GM23338 (cell line): Measurements from ENCODE around the gene TOMM7. TPM values are rescaled to one million over a fixed set of nuclear protein-coding genes. Genes with fewer than 3 reads are reported as not detected.

Source experiments
- ATAC-seq: fragments of 200-7000 bp; cut with Tn5 transposase; 3 replicates; pipeline ENCODE4 v1.9.1; 2020
- DNase-seq: peaks from one replicate; pipeline ENCODE4 v3.0.0-alpha.2; 2015; ENCODE audit warnings: low spot score
- H2AFZ ChIP-seq: fragments of 200-600 bp; sonication (generic); 2 replicates; pipeline ENCODE4 v1.8.0; 2016; ENCODE audit warnings: antibody characterized with exemption, mild to moderate bottlenecking, moderate library complexity
- H3F3A ChIP-seq: fragments of 200-600 bp; sonication (generic); replicated peaks from 2 replicates; pipeline ENCODE4 v1.8.0; 2017; ENCODE audit warnings: antibody characterized with exemption, mixed run types, low read depth
- H3K27ac ChIP-seq: fragments of 200-600 bp; sonication (generic); 2 replicates; pipeline ENCODE4 v1.6.1; 2016; ENCODE audit warnings: low read depth
- H3K27me3 ChIP-seq: fragments of 200-600 bp; sonication (generic); 2 replicates; pipeline ENCODE4 v1.8.0; 2016; ENCODE audit warnings: mild to moderate bottlenecking, mixed run types, moderate library complexity; ENCODE audit not compliant: insufficient read depth
- H3K36me3 ChIP-seq: fragments of 200-600 bp; sonication (generic); 2 replicates; pipeline ENCODE4 v1.8.0; 2016; ENCODE audit warnings: mild to moderate bottlenecking; ENCODE audit not compliant: insufficient read depth
- H3K4me1 ChIP-seq: fragments of 200-600 bp; sonication (generic); 2 replicates; pipeline ENCODE4 v1.8.0; 2016; ENCODE audit warnings: mild to moderate bottlenecking, moderate library complexity; ENCODE audit not compliant: insufficient read depth
- H3K4me2 ChIP-seq: fragments of 200-600 bp; sonication (generic); 2 replicates; pipeline ENCODE4 v1.7.1; 2017; ENCODE audit warnings: mixed run types
- H3K4me3 ChIP-seq: fragments of 200-600 bp; sonication (generic); 2 replicates; pipeline ENCODE4 v1.6.1; 2016; ENCODE audit warnings: mixed run types
- H3K79me2 ChIP-seq: fragments of 200-600 bp; sonication (generic); replicated peaks from 2 replicates; pipeline ENCODE4 v1.8.0; 2017; ENCODE audit warnings: mild to moderate bottlenecking; ENCODE audit not compliant: insufficient read depth
- H3K9me2 ChIP-seq: fragments of 200-600 bp; sonication (generic); 2 replicates; pipeline ENCODE4 v1.8.0; 2017; ENCODE audit not compliant: insufficient read depth
- H4K20me1 ChIP-seq: fragments of 200-600 bp; sonication (generic); replicated peaks from 2 replicates; pipeline ENCODE4 v1.8.0; 2017; ENCODE audit warnings: mild to moderate bottlenecking; ENCODE audit not compliant: insufficient read depth
- H3K27ac Mint-ChIP-seq: 2 replicates; pipeline ENCODE4 v1.8.0; 2020; ENCODE audit warnings: inconsistent platforms, mild to moderate bottlenecking, moderate library complexity, mixed read lengths
- H3K27me3 Mint-ChIP-seq: 3 replicates; pipeline ENCODE4 v1.8.0; 2022; ENCODE audit warnings: low read depth, mild to moderate bottlenecking, moderate library complexity, mixed read lengths, inconsistent platforms; ENCODE audit not compliant: insufficient read depth, poor library complexity
- H3K36me3 Mint-ChIP-seq: 3 replicates; pipeline ENCODE4 v1.8.0; 2021; ENCODE audit warnings: low read depth, mild to moderate bottlenecking, inconsistent platforms, moderate library complexity, mixed read lengths
- H3K4me1 Mint-ChIP-seq: 3 replicates; pipeline ENCODE4 v1.8.0; 2020; ENCODE audit warnings: mild to moderate bottlenecking, inconsistent platforms, mixed read lengths
- H3K4me3 Mint-ChIP-seq: 3 replicates; pipeline ENCODE4 v1.8.0; 2021; ENCODE audit warnings: moderate library complexity, mild to moderate bottlenecking, inconsistent platforms, mixed read lengths
- H3K9me3 Mint-ChIP-seq: 3 replicates; pipeline ENCODE4 v1.8.0; 2020; ENCODE audit warnings: moderate library complexity, mild to moderate bottlenecking, inconsistent platforms, mixed read lengths
- CREB1 ChIP-seq: fragments of 250-450 bp; sonication (Bioruptor Pico); IDR thresholded peaks from 2 replicates; pipeline ENCODE4 v1.5.0; 2020; ENCODE audit warnings: low read depth, mild to moderate bottlenecking, moderate library complexity
- EZH2 ChIP-seq: fragments of 200-600 bp; sonication (generic); IDR thresholded peaks from one replicate; pipeline ENCODE4 v1.8.0; 2017; ENCODE audit warnings: antibody characterized with exemption, mild to moderate bottlenecking, low read depth; ENCODE audit not compliant: unreplicated experiment
- EZH2phosphoT487 ChIP-seq: fragments of 200-600 bp; sonication (generic); IDR thresholded peaks from one replicate; pipeline ENCODE4 v1.8.1; 2018; ENCODE audit warnings: antibody characterized with exemption; ENCODE audit not compliant: unreplicated experiment
- JUNB ChIP-seq: IDR thresholded peaks from one replicate; pipeline ENCODE4 v1.6.1; 2016; ENCODE audit warnings: antibody characterized with exemption; ENCODE audit not compliant: unreplicated experiment
- NANOG ChIP-seq: IDR thresholded peaks from 2 replicates; pipeline ENCODE4 v1.6.1; 2016; ENCODE audit warnings: antibody characterized with exemption, borderline replicate concordance
- POLR2AphosphoS5 ChIP-seq: IDR thresholded peaks from 2 replicates; pipeline ENCODE4 v1.6.1; 2016; ENCODE audit warnings: antibody characterized with exemption, low read depth
- STAT1 ChIP-seq: IDR thresholded peaks from one replicate; pipeline ENCODE4 v1.6.1; 2016; ENCODE audit warnings: antibody characterized with exemption; ENCODE audit not compliant: unreplicated experiment
- ZNF114 ChIP-seq: fragments of 250-450 bp; sonication (Bioruptor Pico); IDR thresholded peaks from 2 replicates; pipeline ENCODE4 v1.5.0; 2020; ENCODE audit warnings: mild to moderate bottlenecking, moderate library complexity
- ZNF331 ChIP-seq: fragments of 250-450 bp; sonication (Bioruptor Pico); IDR thresholded peaks from 2 replicates; pipeline ENCODE4 v1.5.0; 2020; ENCODE audit warnings: low read depth, mild to moderate bottlenecking, moderate library complexity
- polyA plus RNA-seq: library from polyadenylated mRNA; unstranded; fragments of >200 nt; fragmentation: Nextera tagmentation; extraction: Ambion mirVana; gene quantifications from 2 replicates; pipeline ENCODE4 v1.2.1, GENCODE V29; 2016
- total RNA-seq: library from RNA; depleted of rRNA; stranded (reverse); fragments of >200 nt; shearing (Covaris generic); gene quantifications from 2 replicates; pipeline ENCODE4 v1.2.3, GENCODE V29; 2014
- TF ChIP-seq, protein P1 (sequence below), 2 experiments: fragments of 200-600 bp in 1 of 2; sonication (generic) in 1 of 2; conservative IDR thresholded peaks; 2 replicates each; pipeline versions ENCODE4 v1.5.1 to v1.6.1; 2016 to 2017; ENCODE audit warnings: antibody characterized with exemption in 2 of 2, low read depth in 2 of 2, mild to moderate bottlenecking in 2 of 2, moderate library complexity in 1 of 2
- TF ChIP-seq, protein P2 (sequence below): IDR thresholded peaks from 2 replicates; pipeline ENCODE4 v1.6.1; 2016; ENCODE audit warnings: antibody characterized with exemption
- TF ChIP-seq, protein P3 (sequence below): fragments of 250-450 bp; sonication (Bioruptor Pico); IDR thresholded peaks from 2 replicates; pipeline ENCODE4 v1.5.0; 2020; ENCODE audit warnings: mild to moderate bottlenecking, moderate library complexity

TOMM7 gene
- total and polyA plus RNA-seq, 2 experiments from 2014 or later, result 164 to 920 TPM

DNA sequence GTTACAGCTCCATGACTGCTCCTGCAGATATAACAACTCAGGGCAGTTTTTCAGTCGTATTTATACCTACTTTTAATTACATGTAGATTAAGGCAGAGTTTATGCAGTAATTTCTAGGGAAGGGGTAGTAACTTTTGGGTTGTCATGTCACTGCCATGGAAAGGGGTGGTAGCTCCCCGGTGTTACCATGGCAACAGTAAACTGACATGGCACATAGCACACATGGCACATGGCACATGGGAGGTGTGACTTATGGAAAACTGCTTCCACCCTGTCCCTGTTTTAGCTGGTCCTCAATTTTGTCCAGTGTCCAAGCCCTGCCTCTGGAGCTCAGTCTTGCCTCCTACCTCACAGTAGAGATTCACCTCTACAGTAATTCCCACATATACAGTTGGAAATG lies 3.9 kb upstream of the TOMM7 start (continued):
- TF ChIP-seq, protein P1, sequence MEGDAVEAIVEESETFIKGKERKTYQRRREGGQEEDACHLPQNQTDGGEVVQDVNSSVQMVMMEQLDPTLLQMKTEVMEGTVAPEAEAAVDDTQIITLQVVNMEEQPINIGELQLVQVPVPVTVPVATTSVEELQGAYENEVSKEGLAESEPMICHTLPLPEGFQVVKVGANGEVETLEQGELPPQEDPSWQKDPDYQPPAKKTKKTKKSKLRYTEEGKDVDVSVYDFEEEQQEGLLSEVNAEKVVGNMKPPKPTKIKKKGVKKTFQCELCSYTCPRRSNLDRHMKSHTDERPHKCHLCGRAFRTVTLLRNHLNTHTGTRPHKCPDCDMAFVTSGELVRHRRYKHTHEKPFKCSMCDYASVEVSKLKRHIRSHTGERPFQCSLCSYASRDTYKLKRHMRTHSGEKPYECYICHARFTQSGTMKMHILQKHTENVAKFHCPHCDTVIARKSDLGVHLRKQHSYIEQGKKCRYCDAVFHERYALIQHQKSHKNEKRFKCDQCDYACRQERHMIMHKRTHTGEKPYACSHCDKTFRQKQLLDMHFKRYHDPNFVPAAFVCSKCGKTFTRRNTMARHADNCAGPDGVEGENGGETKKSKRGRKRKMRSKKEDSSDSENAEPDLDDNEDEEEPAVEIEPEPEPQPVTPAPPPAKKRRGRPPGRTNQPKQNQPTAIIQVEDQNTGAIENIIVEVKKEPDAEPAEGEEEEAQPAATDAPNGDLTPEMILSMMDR (conservative IDR thresholded peaks at IDR 0.05; ENCODE audit: low read depth in 2 of 2), result no peak
- TF ChIP-seq, protein P2, sequence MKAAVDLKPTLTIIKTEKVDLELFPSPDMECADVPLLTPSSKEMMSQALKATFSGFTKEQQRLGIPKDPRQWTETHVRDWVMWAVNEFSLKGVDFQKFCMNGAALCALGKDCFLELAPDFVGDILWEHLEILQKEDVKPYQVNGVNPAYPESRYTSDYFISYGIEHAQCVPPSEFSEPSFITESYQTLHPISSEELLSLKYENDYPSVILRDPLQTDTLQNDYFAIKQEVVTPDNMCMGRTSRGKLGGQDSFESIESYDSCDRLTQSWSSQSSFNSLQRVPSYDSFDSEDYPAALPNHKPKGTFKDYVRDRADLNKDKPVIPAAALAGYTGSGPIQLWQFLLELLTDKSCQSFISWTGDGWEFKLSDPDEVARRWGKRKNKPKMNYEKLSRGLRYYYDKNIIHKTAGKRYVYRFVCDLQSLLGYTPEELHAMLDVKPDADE, result no peak
- TF ChIP-seq STAT1, result no peak
- TF ChIP-seq POLR2AphosphoS5, result no peak
- TF ChIP-seq NANOG, result no peak

DNA sequence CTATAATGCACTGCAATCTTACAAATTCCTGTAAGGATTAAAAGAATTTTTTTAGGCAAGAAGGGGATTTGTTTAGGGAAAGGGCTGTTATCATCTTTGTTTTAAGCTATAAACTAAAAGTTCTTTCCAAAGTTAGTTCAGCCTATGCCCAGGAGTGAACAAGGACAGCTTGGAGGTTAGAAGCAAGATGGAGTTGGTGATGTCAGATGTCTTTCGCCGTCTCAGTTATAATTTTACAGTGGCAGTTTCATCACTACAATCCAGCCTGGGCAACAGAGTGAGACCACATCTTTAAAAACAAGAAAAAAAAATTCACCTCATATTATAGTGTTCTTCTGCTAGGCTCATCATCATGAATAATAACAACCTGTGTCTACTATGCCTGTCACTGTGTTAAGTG lies 2.1 kb upstream of the TOMM7 start:
- no peak for DNase-seq

More for the DNA sequence above, 2.1 kb upstream of the TOMM7 start:
- Histone ChIP-seq H3K4me2 (no peak overlapping the region), H3F3A (no peaks in the 10 kb centered on the region; the same call in 1 of the 2 replicates), H3K4me3 (no peak overlapping the region), H3K27ac (no peak overlapping the region), H3K4me1 (peaks cover 17% of the 10 kb centered on the region), H3K79me2 (peaks cover 28% of the 10 kb centered on the region), H4K20me1 (no peaks in the 10 kb centered on the region), H3K9me2 (no peaks in the 10 kb centered on the region), H3K36me3 (no peaks in the 10 kb centered on the region), H3K27me3 (no peaks in the 10 kb centered on the region), H2AFZ (no peak overlapping the region)
- no peak overlapping the region for H3K27ac Mint-ChIP-seq
- no peak for TF ChIP-seq EZH2
- no peak for TF ChIP-seq STAT1
- TF ChIP-seq, protein P3, sequence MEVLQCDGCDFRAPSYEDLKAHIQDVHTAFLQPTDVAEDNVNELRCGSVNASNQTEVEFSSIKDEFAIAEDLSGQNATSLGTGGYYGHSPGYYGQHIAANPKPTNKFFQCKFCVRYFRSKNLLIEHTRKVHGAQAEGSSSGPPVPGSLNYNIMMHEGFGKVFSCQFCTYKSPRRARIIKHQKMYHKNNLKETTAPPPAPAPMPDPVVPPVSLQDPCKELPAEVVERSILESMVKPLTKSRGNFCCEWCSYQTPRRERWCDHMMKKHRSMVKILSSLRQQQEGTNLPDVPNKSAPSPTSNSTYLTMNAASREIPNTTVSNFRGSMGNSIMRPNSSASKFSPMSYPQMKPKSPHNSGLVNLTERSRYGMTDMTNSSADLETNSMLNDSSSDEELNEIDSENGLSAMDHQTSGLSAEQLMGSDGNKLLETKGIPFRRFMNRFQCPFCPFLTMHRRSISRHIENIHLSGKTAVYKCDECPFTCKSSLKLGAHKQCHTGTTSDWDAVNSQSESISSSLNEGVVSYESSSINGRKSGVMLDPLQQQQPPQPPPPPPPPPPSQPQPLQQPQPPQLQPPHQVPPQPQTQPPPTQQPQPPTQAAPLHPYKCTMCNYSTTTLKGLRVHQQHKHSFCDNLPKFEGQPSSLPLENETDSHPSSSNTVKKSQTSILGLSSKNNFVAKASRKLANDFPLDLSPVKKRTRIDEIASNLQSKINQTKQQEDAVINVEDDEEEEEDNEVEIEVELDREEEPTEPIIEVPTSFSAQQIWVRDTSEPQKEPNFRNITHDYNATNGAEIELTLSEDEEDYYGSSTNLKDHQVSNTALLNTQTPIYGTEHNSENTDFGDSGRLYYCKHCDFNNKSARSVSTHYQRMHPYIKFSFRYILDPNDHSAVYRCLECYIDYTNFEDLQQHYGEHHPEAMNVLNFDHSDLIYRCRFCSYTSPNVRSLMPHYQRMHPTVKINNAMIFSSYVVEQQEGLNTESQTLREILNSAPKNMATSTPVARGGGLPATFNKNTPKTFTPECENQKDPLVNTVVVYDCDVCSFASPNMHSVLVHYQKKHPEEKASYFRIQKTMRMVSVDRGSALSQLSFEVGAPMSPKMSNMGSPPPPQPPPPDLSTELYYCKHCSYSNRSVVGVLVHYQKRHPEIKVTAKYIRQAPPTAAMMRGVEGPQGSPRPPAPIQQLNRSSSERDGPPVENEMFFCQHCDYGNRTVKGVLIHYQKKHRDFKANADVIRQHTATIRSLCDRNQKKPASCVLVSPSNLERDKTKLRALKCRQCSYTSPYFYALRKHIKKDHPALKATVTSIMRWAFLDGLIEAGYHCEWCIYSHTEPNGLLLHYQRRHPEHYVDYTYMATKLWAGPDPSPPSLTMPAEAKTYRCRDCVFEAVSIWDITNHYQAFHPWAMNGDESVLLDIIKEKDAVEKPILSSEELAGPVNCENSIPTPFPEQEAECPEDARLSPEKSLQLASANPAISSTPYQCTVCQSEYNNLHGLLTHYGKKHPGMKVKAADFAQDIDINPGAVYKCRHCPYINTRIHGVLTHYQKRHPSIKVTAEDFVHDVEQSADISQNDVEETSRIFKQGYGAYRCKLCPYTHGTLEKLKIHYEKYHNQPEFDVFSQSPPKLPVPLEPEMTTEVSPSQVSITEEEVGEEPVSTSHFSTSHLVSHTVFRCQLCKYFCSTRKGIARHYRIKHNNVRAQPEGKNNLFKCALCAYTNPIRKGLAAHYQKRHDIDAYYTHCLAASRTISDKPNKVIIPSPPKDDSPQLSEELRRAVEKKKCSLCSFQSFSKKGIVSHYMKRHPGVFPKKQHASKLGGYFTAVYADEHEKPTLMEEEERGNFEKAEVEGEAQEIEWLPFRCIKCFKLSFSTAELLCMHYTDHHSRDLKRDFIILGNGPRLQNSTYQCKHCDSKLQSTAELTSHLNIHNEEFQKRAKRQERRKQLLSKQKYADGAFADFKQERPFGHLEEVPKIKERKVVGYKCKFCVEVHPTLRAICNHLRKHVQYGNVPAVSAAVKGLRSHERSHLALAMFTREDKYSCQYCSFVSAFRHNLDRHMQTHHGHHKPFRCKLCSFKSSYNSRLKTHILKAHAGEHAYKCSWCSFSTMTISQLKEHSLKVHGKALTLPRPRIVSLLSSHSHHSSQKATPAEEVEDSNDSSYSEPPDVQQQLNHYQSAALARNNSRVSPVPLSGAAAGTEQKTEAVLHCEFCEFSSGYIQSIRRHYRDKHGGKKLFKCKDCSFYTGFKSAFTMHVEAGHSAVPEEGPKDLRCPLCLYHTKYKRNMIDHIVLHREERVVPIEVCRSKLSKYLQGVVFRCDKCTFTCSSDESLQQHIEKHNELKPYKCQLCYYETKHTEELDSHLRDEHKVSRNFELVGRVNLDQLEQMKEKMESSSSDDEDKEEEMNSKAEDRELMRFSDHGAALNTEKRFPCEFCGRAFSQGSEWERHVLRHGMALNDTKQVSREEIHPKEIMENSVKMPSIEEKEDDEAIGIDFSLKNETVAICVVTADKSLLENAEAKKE (CRISPR knock-in tag), result no peak
- no peak for TF ChIP-seq CREB1 (CRISPR knock-in tag)
- TF ChIP-seq, protein P1 (conservative IDR thresholded peaks at IDR 0.05; ENCODE audit: low read depth in 2 of 2), result no peak
- TF ChIP-seq ZNF331 (CRISPR knock-in tag), result no peak
- no peak for TF ChIP-seq POLR2AphosphoS5
- TF ChIP-seq NANOG, result no peak
- no peak for TF ChIP-seq EZH2phosphoT487
- TF ChIP-seq, protein P2, result no peak
- no peak for TF ChIP-seq JUNB
- no peak for TF ChIP-seq ZNF114
- ATAC-seq, result no peak
- no peak overlapping the region for H3K4me3 Mint-ChIP-seq
- H3K4me1 Mint-ChIP-seq, result peaks cover 21% of the 10 kb centered on the region
- H3K36me3 Mint-ChIP-seq, result peaks cover 4% of the 10 kb centered on the region; the same call in 2 of the 3 replicates
- H3K9me3 Mint-ChIP-seq, result no peaks in the 10 kb centered on the region
- peaks cover 8% of the 10 kb centered on the region for H3K27me3 Mint-ChIP-seq
